DMS79 treated with DMSO at 0.1 percent for 48 hours (cell line): Measurements from ENCODE around the gene GPAT2.
"Not testable (repeated sequence)": the region's sequence is repeated elsewhere in the genome, so short reads cannot be mapped to it uniquely, and the experiment has no call there.

Source experiments
- DNase-seq: peaks from one replicate; lab custom pipeline; 2025; lab: John Stamatoyannopoulos, UW

GPAT2 gene

DNA sequence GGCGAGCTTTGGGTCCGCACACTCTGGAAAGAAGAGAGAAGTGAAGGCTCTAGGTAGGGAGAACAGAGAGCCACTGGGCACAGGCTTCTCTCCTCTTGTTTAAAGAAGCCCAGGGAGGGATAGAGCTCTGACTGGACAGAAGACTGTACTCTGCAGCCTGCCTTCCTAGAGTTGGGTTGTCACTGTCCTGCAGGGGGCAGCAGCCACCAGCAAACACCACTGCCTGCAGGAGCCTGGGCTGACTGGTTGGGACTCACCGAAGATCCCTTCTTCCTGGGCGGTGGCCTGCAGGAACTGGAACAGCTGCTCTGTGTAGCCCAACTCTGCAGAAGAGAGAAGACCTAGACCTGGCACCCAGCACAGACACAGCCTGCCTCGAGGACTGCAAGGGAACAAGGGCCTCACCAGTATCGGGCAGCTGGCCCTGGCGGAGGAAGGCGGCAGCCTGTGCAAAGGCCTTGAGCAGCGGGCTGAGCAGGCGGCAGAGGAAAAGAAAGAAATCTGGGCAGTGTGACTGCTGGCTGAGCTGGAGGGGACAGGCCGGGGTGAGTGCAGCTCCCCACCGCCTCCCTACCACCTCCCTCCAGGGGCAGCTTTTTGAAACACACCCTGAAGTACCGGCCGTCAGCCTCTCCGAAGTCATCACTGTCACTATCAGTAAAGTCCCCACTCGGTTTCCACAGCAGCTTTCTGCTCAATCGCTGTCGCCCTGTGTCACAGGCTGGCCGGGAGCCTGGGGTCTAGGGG is 11.8 kb downstream of the GPAT2 start:
- not testable (repeated sequence) for DNase-seq

DNA sequence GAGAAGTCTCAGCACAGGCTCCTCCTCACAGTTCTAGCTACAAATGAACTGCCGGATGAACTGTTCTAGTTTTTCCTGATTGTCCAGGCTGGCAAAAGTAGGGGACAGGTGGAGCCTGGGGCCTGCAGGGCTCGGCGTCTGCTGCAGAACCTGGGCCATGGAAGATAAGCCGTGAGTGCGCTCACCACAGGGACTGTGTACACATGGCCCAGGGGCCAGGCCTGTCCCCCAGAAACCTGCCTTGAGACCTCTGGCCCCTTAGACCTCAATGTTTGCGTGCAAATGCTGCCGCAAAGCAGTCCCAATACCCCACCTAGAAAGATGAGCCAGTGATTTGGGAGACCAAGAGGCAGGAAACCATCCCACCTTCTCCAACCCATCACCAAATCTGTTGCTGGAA is 12.6 kb downstream of the GPAT2 start:
- DNase-seq = not testable (repeated sequence)

DNA sequence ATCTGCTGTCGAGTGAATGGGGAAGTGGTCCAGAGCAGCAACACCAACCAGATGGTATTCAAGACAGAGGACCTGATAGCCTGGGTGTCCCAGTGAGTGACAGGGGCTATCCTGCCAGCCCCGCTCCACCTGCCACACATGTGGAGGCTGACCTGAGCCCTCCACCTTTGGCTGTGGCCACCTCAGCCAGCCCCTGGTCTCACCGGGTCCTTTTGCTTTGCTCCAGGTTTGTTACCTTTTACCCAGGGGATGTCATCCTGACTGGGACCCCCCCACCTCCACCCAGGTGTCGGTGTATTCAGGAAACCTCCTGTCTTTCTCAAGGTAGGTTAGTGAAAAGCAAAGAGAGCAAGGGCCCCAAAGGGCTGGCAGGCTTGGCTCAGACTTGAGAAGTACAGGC is 13.6 kb downstream of the GPAT2 start:
- not testable (repeated sequence) for DNase-seq

DNA sequence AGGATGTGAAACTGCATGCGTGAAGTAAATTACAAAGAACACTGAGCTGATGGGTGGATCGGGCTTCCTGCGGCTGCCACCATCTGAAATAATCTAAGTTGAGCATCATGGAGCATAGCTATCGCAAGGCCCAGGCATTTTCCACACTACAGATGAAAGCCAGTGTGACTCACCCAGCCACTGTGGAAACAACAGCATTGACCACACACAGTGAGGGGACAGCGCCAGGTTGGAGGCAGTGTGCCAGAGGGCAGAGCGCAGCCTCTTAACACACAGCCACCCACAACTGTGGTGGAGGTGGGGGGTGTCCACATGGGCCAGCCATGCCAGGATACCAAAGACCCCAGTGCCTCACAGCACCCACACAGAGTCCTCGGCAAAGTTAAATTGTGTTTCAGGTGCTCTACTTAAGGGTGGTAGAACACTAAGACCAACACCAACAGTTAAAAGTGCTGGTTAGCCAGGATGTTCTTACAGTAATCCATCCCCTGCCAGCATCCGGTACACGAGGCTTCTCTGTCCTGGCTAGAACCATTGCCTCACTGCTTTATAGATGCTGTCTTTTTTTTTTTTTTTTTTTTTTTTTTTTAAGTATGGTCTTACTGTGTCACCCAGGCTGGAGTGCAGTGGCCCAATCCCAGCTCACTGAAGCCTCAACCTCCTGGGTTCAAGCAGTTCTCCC is 14.7 kb downstream of the GPAT2 start:
- not testable (repeated sequence) for DNase-seq

DNA sequence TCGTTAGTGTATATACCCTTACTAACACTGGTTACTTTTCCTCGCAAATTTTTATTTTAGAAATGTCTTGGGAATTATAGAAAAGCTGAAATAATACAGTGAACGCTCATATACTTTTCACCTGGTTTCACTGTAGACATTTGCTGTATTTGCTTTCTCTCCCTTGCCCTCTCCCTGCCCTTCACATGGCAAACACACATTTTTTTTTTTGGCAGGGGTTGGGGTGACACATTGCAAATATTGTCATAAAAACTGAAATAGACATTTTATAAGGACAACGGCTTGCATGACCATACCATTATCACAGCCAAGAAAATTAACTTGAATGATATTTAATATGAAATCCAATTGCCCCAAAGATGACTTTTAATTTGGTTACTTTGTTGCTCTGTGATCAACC is 18.4 kb downstream of the GPAT2 start:
- not testable (repeated sequence) for DNase-seq

DNA sequence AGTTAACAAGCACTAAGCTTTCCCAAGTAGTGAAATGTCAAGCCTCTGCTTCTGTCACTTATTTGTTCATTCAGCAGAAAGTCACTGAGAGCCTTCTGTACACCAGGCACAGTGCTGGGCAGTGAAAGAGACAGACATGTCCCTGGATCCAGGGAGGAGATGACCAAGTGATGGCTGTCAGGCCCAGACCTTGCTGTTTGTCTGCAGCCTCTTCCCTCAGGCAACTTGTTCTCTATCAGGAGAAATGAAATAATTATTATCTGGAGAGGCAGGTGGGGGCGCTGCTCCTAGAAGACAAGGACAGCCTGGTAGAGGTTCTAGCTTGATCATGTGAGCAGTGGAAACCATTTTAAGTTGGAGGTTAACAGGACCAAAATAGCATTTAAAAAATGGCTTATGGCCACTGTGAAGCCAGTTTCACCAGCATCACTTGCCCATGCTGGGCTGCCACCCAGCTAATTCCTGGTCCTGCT is 21.9 kb downstream of the GPAT2 start:
- DNase-seq = not testable (repeated sequence)

DNA sequence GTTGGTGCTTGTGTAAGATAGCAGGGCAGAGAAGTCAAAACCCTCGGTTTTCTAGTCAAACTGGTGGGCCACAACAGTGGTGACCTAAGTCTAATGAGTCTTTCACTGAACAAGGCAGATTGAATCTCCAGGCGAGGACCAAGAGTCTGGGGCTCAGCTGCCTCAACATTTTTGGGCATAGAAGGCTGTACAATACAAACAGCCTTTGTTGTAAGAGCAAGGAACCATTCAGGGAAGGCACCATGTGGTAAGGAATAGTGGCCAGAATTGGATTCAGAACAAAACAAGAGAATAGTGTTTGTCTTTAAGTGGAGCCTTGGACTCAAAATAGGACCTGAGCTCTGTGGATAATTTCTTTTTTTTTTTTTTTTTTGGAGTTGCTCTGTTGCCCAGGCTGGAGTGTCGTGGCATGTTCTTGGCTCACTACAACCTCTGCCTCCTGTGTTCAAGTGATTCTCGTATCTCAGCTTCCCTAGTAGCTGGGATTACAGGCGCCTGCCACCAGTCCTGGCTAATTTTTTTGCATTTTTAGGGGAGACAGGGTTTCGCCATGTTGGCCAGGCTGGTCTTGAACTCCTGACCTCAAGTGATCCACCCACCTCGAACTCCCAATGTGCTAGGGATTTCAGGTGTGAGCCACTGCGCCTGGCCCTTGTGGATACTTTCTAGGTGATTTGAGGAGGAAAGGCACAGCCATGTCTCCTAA is 22.5 kb downstream of the GPAT2 start:
- DNase-seq = not testable (repeated sequence)

DNA sequence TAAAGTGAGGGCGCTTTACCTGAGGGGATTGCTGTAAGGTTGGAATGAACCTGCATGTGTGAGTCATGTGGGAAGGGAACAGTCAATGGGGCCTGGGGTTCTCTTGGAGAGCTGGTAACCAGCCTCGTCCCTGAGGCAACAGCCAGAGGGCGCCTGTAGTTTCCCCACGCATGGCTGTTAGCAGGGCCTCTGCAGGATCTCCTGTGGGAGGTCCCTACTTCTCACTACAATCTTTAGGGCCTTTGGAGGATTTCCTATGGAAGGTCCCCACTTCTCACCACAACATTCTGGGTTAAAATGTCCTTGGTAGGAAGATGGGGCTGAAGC is 23.6 kb downstream of the GPAT2 start:
- DNase-seq = not testable (repeated sequence)

DNA sequence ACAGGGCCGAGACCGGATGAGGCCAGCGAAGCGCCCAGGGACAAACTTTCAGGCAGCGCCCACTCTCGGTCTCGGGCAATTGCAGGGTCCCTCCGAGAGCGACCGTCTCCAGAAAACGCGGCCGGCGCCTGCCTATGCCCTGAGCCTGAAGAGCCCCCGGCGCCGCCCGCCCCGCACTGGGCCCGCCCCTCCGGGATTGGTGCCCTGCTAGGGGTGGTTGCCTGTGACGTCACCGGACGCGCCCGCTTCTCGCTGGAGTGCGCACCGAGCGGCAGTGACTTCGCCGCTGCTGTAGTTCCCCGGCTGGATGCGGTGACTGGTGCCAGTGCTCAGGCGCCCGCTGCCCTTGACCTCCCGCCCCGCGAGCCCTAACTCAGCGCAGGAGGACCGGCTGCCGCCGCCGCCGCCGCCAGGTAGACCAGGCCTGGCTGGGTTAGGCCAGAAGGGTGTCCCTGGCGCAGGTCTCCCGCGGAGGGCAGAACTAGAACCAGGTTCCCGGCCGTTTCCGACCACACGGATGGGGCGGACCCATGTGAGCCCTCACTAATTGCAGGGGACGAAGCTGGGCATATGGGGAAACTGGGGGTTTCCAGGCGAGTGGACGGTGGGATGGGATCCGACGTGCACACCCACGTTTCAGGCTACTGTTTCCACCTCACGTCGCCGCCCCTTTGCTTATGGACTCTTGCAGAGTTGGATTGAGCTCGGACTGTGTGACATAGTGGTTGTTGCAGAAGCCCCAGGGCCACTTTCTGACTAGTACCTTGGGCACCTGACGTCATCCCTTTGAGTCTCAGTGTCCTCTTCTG is 24.2 kb downstream of the GPAT2 start:
- DNase-seq = not testable (repeated sequence)

DNA sequence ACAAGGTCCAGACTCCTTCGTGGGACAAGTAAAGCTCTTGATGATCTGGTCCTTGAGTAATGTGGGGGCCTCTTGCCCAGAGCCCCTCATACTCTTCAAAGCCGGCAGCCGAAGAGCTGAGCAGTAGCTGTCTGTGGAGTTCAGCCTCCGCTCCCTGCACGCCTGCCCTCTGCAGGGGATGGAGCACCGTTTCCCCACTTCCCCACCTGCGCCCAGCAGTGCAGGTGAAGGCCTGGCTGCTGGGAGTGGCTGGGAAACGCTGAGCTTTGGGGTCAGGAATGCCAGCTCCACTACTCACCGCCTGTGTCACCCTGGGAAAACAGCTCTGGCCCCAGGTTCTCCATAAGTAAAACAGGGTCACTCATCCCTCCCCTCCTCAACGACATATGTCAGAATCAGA is 24.9 kb downstream of the GPAT2 start:
- DNase-seq = not testable (repeated sequence)

DNA sequence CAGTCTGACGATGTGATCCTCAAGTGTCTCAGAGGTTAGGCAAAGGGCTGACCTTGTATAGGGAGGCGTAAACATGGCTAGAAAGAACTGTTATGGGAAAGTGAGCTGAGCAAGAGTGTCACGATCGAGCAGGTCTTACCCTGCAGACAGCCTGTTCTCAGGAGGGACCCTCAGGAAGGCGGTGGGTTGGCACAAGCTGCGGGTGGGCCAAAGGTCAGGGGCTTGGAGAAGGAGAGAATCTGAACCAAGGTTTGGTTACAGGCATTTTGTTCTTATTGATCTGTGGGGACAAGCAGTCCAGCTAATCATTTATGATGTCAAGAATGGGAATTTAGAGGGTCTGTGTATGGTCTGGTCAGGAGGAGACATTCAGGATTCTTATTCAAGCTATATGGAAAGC is 26.7 kb downstream of the GPAT2 start:
- DNase-seq = not testable (repeated sequence)

DNA sequence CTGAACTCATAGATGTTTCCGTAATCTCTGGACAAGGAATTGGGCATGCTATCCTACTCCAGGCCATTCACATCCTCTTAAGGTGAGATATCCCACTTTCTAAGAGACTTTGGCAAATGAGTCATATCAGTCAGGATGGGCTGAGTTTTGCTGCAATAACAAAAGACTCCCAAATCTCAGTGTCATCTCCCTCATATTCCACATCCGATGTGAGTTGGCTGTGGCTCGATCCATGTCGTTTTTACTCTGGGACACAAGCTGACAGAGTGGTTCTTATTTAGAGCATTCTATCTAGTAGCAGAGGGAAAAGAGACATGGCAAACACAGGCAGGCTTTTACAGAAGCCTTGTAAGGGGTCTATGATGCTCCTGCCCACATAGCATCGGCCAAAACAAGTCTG is 28.5 kb downstream of the GPAT2 start:
- not testable (repeated sequence) for DNase-seq

DNA sequence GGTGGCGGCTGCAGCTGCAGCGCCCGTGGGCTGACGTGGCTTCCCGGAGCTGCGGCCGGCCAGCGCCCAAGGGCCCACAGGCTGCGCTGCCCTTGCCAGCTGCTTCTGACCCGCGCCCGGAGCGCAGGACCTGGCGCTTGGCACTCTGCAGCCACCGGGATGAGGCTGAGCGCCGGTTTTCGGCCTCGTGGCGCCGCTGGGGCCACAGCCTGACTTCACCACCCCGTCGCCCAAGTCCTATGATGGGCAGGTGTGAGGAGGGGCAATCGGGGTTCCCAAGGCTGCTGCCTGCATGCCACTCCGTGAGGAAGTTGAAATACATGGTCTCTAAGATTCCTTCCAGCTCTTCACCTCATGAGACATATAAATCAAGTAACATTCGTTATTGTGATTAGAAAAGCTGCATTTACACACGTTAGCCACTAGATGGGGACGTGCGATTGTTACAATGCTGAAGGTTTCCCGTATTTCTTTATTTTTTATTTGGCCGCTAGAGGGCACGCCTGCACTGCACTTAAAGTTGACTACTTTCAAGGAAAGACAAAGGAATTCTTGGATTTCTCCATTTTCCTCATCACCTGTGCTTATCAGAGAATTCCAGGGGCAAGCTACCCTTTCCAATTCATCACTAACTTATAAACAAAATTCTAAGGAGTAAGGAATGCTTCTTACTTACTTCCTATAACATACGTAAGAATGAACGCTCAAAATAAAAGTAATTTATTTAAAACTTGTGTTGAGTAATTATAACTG is 42.0 kb downstream of the GPAT2 start:
- DNase-seq = not testable (repeated sequence)

DNA sequence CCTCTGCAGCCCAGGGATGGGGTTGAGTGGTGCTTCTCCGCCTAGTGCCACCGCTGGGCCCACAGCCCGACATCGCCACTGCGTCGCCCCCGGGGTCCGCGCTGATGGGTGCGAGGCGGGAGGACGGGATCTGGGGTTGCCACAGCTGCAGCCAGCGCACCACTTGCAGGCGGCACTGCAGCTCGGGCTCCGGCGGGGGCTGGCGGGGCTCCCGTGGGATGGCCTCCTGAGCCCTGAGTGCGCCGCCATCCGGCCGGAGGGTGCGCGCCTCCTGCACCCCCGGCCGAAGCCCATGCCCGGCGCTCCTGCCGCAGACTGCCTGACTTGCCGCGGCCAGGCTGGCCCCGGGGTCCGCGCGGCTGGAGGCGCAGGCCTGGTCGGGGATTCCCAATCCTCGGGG is 42.6 kb downstream of the GPAT2 start:
- not testable (repeated sequence) for DNase-seq

DNA sequence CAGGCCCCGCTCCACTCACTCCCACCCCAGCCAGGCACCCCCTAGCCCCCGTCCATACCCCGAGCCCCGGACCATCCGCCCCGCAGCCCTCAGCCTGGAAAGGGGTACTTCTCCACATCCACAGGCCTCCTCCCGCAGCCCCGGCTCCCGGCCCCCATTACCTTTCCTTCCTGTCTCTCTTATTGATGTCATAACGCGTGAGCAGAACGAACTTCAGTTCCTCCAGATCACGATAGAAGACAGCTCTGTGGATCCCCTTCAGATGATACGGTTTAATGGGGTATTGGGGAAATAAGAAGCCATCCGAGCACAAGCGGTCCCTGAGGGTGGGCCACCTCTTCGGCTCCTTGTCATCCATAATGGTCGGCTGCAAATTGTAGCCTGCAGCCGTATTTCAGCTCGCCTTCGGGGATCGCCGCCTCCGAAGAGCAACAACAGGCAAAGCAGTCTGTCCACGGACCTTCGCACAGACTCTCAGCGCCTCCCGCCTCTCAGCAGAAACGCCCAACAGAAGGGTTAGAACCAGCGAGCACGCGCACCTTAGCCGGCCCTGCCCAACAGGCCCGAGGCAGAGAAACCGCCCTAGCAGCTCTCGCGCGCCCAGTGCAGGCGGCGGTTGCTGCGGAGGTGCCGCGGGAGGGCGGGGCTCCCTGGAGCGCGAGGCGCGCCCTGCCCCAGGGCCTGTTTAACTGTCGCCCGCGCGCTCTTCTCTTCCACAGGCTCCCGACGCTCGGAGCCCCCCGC is 43.2 kb downstream of the GPAT2 start, which contains the start of gene ANKRD36C:
Gene ANKRD36C (minus strand): TSS at position 474 of the 744 bp plus-strand sequence. CDS start 116 bp downstream, at position 358.
- DNase-seq = not testable (repeated sequence)

DNA sequence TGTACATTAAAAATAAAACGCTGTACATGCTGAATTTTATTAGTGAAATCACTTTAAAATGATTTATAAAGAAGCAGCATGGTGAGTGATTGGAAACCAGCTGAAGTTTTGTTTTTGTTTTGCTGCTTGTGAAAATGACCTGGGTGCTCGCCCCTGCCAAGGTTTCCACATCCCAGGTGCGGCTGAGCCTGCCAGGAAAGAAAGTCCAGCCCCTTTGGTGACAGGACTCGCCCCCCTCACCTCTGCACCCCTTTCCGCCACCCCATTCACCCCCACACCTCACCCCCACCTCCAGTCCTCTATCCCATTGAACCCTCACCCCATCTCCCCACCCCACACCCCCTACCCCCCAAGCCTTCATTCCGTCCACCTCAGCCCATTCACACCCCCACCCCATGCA is 43.8 kb downstream of the GPAT2 start:
- not testable (repeated sequence) for DNase-seq
